Body of pancreas (tissue), 4 donors: ENCODE results near the gene COLEC11. TPM values are rescaled to one million over a fixed set of nuclear protein-coding genes. Genes with fewer than 3 reads are reported as not detected.

ENCODE experiments used
- ATAC-seq: fragments of 150-250 bp; one replicate; pipeline ENCODE4 v1.9.1; 2016
- DNase-seq, 4 donors: peaks; one replicate each; pipeline ENCODE4 v3.0.0-alpha.2; 2019
- H3K27ac ChIP-seq, 4 donors: fragments of 200-600 bp; sonication (generic); 1 replicate in 3 of 4; 2 replicates in 1 of 4; pipeline versions ENCODE4 v1.5.1 to v1.6.1; 2016 to 2019; ENCODE audit warnings: mild to moderate bottlenecking in 1 of 4, mixed read lengths in 1 of 4, moderate library complexity in 1 of 4
- H3K27me3 ChIP-seq, 2 donors: fragments of 200-600 bp; sonication (generic); one replicate each; pipeline ENCODE4 v1.6.0; 2016; ENCODE audit warnings: mild to moderate bottlenecking in 1 of 2
- H3K36me3 ChIP-seq, 2 donors: fragments of 200-600 bp; sonication (generic); replicated peaks in 1 of 2; 2 replicates each; pipeline ENCODE4 v1.5.1; 2016; ENCODE audit warnings: low read depth in 2 of 2; ENCODE audit not compliant: insufficient read depth in 1 of 2
- H3K4me1 ChIP-seq: fragments of 200-600 bp; sonication (generic); one replicate; pipeline ENCODE4 v1.6.0; 2016
- H3K4me3 ChIP-seq, 2 donors: fragments of 200-600 bp; sonication (generic); 1 replicate in 1 of 2; 2 replicates in 1 of 2; pipeline ENCODE4 v1.5.1; 2016 to 2019
- H3K9me3 ChIP-seq, 3 donors: fragments of 200-600 bp; sonication (generic); 1 replicate in 2 of 3; 2 replicates in 1 of 3; pipeline ENCODE4 v1.5.1; 2016
- POLR2A ChIP-seq, 3 donors: fragments of 450-650 bp; IDR thresholded peaks; one replicate each; pipeline ENCODE4 v1.6.1; 2016; ENCODE audit warnings: antibody characterized with exemption in 3 of 3, mild to moderate bottlenecking in 2 of 3
- WGBS, 2 donors: methylation state at CpG; one replicate each; pipeline ENCODE4 v1.1.5; 2017; 5-methylcytosine and 5-hydroxymethylcytosine counted together
- intact Hi-C: fragments of 100-400 bp; cut with DNase I; formaldehyde crosslinking; loops from one replicate; pipeline ENCODE4 v1.15.1; 2023
- total RNA-seq, 2 donors: library from RNA; depleted of rRNA; stranded (reverse); fragments of >200 nt; gene quantifications; one replicate each; pipeline ENCODE4 v1.1.0, GENCODE V29; 2016
- TF ChIP-seq, protein P1 (sequence below), 7 experiments: fragments of 450-650 bp in 4 of 7; fragments of 200-600 bp in 3 of 7; sonication (generic) in 3 of 7; IDR thresholded peaks; one replicate each; pipeline ENCODE4 v1.5.1; 2016 to 2019; ENCODE audit warnings: antibody characterized with exemption in 7 of 7

The COLEC11 gene
- total RNA-seq, 2 donors from 2014 or later, result 11.5 to 15.3 TPM

DNA sequence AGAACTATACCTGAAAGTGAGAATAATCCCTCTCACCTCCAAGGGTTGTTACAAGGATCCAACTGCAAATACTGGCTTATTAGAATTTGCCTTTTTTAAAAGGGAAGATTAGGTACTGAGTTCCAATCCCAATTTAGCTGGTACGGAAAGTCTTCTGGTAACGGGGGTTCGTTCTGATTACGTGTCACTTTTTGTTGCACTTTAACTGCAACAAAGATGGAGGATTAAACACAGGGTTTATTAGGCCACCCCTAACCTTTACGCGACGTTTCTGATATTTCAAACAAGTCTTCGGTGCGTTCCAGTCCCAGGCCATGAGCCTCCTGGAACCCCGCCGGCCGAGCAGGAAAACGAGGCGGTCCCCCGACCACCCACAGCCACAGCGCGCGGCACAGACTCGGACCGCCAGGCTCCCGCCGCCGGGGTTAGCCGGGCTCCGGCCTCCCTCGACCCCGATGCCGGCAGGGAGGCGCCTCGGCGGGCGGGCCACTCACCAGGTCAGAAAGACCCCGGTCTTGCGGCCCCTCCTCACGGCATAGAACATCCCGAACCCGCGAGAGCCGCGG is 37.2 kb upstream of the COLEC11 start:
- WGBS, 2 donors, result 0 to 1% methylated on average over 10 to 37 of the region's 40 CpGs
- H3K27me3 ChIP-seq, result no peaks in the 10 kb centered on the region
- H3K4me1 ChIP-seq, result peaks cover 17% of the 10 kb centered on the region
- peak overlapping the region; percentile 98 for H3K4me3 ChIP-seq
- H3K27ac ChIP-seq, result peak overlapping the region; percentile 80 to 90 (median 82)
- DNase-seq (no peak), ATAC-seq (no peak)
- intact Hi-C loops, result no loop called here
- no peaks in the 10 kb centered on the region for H3K9me3 ChIP-seq
- H3K36me3 ChIP-seq, result peaks cover 0 to 6% of the 10 kb centered on the region in 2 donors
- TF ChIP-seq, protein P1, sequence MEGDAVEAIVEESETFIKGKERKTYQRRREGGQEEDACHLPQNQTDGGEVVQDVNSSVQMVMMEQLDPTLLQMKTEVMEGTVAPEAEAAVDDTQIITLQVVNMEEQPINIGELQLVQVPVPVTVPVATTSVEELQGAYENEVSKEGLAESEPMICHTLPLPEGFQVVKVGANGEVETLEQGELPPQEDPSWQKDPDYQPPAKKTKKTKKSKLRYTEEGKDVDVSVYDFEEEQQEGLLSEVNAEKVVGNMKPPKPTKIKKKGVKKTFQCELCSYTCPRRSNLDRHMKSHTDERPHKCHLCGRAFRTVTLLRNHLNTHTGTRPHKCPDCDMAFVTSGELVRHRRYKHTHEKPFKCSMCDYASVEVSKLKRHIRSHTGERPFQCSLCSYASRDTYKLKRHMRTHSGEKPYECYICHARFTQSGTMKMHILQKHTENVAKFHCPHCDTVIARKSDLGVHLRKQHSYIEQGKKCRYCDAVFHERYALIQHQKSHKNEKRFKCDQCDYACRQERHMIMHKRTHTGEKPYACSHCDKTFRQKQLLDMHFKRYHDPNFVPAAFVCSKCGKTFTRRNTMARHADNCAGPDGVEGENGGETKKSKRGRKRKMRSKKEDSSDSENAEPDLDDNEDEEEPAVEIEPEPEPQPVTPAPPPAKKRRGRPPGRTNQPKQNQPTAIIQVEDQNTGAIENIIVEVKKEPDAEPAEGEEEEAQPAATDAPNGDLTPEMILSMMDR (IDR thresholded peaks at IDR 0.05), result no peak
- TF ChIP-seq POLR2A (IDR thresholded peaks at IDR 0.05), result no peak

GRCh38 chr2:3558205-3559014 is 36.5 kb upstream of the COLEC11 start, which contains the start of gene RNASEH1:
TSS of gene RNASEH1 (minus strand) at chr2:3558333. CDS start at chr2:3558260, 73 bp downstream.
- WGBS, 2 donors, result 0% methylated on average over 19 to 52 of the region's 67 CpGs
- peak; percentile 100 for ATAC-seq
- peak within 1 kb of the TSS; percentile 80 to 90 (median 82) for H3K27ac ChIP-seq

DNA sequence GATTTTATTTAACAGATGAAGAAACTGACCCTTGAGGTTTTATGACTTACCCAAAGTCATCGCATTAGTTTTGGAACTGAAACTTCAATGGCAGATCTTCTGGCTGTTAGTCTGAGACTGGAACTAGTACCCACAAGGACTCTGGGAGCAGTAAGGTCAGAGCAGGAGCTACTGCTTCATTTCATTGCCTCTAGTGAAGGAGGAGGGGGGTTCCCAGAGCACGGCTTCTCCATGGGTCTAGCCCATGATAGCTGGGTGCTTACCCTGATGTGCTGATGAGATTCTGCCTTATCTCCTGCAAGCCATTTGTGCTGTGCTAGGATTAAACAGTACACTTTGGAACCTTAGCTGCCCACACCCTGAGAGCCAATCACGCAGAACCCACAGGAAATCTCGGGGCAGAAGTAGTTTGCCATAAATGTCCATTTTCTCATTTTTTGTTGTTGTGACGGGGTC is 31.4 kb upstream of the COLEC11 start:
- ATAC-seq, result no peak
- H3K27ac ChIP-seq, result no peak overlapping the region
- WGBS, 2 donors, result 89 to 90% methylated on average over 5 of the region's 5 CpGs
- TF ChIP-seq, protein P1 (IDR thresholded peaks at IDR 0.05), result no peak
- TF ChIP-seq POLR2A (IDR thresholded peaks at IDR 0.05), result no peak
- H3K4me3 ChIP-seq, result no peak overlapping the region
- no peaks in the 10 kb centered on the region for H3K36me3 ChIP-seq
- H3K9me3 ChIP-seq, result no peaks in the 10 kb centered on the region
- peaks cover 6% of the 10 kb centered on the region for H3K4me1 ChIP-seq
- intact Hi-C loops, result no loop called here
- DNase-seq, result no peak
- no peaks in the 10 kb centered on the region for H3K27me3 ChIP-seq

More at GRCh38 chr2:3558205-3559014, 36.5 kb upstream of the COLEC11 start, which contains the start of gene RNASEH1:
- peaks cover 0 to 6% of the 10 kb centered on the region in 2 donors for H3K36me3 ChIP-seq
- no peaks in the 10 kb centered on the region for H3K9me3 ChIP-seq
- peak within 1 kb of the TSS; percentile 98 for H3K4me3 ChIP-seq
- intact Hi-C loops, result no loop called here
- peak; percentile 78 to 93 (median 91) for TF ChIP-seq POLR2A (IDR thresholded peaks at IDR 0.05)
- TF ChIP-seq, protein P1 (IDR thresholded peaks at IDR 0.05), result peak in 1 of 7 experiments; percentile 24
- peaks cover 17% of the 10 kb centered on the region for H3K4me1 ChIP-seq
- peak; percentile 97 to 99 (median 98) for DNase-seq
- H3K27me3 ChIP-seq, result no peaks in the 10 kb centered on the region

- H3K4me1 ChIP-seq, result no peaks in the 10 kb centered on the region
- no peaks in the 10 kb centered on the region for H3K9me3 ChIP-seq
- no peak for DNase-seq
- no peak for TF ChIP-seq POLR2A (IDR thresholded peaks at IDR 0.05)
- TF ChIP-seq, protein P1 (IDR thresholded peaks at IDR 0.05), result no peak
- WGBS, 2 donors, result 80 to 84% methylated on average over 6 of the region's 6 CpGs
- H3K27me3 ChIP-seq, result no peaks in the 10 kb centered on the region
- no peaks in the 10 kb centered on the region for H3K36me3 ChIP-seq
- no peak overlapping the region for H3K27ac ChIP-seq
- intact Hi-C loops, result no loop called here
- no peak for ATAC-seq
- no peak overlapping the region for H3K4me3 ChIP-seq
These were observed 29.8 kb upstream of the COLEC11 start for GRCh38 chr2:3565117-3565516.
